GM18526 (cell line): Measurements from ENCODE around the gene KIF9.

Experiments
- POLR2A ChIP-seq: IDR thresholded peaks from 3 replicates; pipeline ENCODE4 v1.6.1; 2011; ENCODE audit not compliant: insufficient read length; ENCODE audit errors: extremely low read depth

Gene KIF9

GRCh38 chr3:47296562-47297302, 14.1 kb upstream of the KIF9 start:
- TF ChIP-seq POLR2A = no peak

DNA sequence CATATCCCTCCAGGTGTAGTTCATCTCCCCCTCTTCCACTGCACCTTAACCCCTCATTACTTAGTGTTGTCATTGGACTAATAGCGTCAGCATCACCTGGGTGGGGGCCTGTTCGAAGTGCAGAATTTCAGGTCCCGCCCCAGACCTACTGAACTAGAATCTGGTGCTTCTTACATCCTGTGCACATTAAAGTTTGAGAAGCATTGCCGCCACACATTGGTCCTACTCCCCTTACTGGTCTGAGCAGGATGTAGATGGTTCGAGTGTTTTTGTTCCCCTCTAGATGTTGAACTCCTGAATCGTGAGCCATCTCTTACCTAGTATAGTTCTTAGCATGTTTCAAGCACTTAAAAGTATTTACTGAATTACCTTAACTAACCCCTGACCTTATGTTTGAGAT, 13.4 kb upstream of the KIF9 start:
- no peak for TF ChIP-seq POLR2A

- TF ChIP-seq POLR2A = no peak
These were observed 12.7 kb upstream of the KIF9 start for GRCh38 chr3:47295322-47295721.

GRCh38 chr3:47294392-47294791, 11.8 kb upstream of the KIF9 start:
- TF ChIP-seq POLR2A = no peak

GRCh38 chr3:47293822-47294221, 11.2 kb upstream of the KIF9 start:
- no peak for TF ChIP-seq POLR2A

GRCh38 chr3:47291158-47291753, 8.7 kb upstream of the KIF9 start:
- no peak for TF ChIP-seq POLR2A

GRCh38 chr3:47288966-47289910, 6.6 kb upstream of the KIF9 start:
- TF ChIP-seq POLR2A = no peak

- no peak for TF ChIP-seq POLR2A
These were observed 1.2 kb upstream of the KIF9 start for GRCh38 chr3:47283591-47284364.

DNA sequence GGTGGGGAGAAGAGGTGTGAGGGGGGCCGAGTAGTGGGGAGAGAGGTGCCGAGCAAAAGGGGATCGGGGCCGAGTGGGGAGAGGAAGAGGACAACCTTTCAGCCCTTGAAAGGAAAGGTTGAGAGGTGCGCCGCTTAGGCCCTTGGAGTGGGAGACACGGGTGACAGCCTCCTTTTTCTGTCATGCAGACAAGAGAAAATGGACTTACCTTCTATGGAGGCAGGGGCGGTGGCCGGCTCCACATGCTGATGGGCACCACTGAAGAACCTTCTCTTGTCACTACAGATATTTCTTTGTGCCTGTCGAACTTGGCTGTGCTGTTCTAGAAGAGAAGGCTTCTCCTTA, 566 bp upstream of the KIF9 start:
- TF ChIP-seq POLR2A = no peak

- no peak for TF ChIP-seq POLR2A
These were observed 2.1 kb downstream of the KIF9 start for GRCh38 chr3:47280519-47280918.

GRCh38 chr3:47276558-47276957, 6.0 kb downstream of the KIF9 start:
- TF ChIP-seq POLR2A = no peak

DNA sequence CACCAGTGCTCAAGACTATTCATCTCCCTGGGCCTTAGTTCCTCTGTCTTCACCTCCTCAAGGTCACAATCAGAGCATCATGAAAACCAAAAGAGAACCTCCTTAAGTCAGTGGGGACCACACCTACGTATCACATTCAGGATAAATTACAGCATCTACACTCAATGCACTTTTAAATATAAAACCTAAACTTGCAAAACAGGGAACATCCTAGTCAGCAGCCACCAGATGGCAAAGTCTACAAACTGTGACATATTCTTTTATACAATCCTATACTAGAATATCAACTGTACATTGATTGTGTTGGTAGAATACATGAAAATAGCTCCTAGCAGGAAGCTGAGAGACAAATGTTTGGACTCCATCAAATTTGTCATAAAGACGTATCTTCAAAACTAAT, 7.9 kb downstream of the KIF9 start:
- no peak for TF ChIP-seq POLR2A

DNA sequence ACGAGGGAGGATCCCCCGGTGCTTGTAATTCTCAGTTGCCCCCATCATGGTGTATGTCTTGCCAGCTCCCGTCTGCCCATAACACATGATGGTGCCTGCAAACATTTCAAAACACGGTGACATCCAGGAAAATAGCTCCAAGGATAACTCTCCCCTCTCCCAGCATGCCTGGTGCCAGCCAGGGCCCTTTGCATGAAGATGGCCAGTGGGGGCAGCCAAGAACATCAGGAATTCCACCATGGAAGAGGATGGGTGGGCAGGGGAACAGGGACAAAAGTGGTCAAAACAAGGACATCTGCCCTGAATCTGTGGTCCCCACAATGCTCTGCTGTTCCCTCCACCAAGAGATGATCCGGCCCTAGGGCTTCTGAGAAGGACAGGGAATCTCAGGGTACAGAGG, 9.0 kb downstream of the KIF9 start:
- TF ChIP-seq POLR2A = no peak

DNA sequence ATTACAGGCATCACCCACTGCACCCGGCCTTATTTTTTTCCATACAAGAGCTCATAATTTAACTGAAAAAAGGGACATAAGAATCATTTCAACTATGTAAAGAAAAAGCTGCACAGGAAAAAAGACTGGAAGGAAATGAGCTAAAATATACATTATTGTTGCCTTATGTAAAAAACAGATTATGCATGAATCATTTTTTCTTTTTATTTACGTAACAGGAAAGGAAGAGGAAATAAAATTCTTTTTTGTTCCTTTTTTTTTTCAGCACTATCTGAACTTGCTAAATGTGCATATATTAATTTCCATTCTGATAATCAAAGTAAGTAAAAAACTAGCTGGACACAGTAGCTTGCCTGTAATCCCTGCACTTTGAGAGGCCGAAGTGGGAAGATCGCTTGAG, 12.1 kb downstream of the KIF9 start:
- no peak for TF ChIP-seq POLR2A

GRCh38 chr3:47267490-47267824, 15.1 kb downstream of the KIF9 start:
- no peak for TF ChIP-seq POLR2A
